Measurements from ENCODE around the gene CD68.

GRCh38 chr17:7623661-7624060 lies 44.2 kb downstream of the CD68 start:
- no peak for TF ChIP-seq POLR2A (IDR thresholded peaks at IDR 0.05)
- TF ChIP-seq CTCF (IDR thresholded peaks at IDR 0.05), result no peak
